ENCODE data around the gene MAP7. TPM values are rescaled to one million over a fixed set of nuclear protein-coding genes. Genes with fewer than 3 reads are reported as not detected.

Gene MAP7
- total RNA-seq, 1 donor from 2014 or later, result 1.3 TPM

- Mint-ChIP-seq H3K27me3 (ENCODE audit: low read depth) (peaks cover 17% of the 10 kb centered on the region), H3K27ac (ENCODE audit: unreplicated experiment) (no peak overlapping the region), H3K36me3 (ENCODE audit: low read depth) (no peaks in the 10 kb centered on the region), H3K4me1 (no peaks in the 10 kb centered on the region), H3K4me3 (no peak overlapping the region), H3K9me3 (peaks cover 3% of the 10 kb centered on the region)
- no peak for TF ChIP-seq CTCF (conservative IDR thresholded peaks at IDR 0.05)
- DNase-seq (ENCODE audit: low read depth, low spot score), result no peak
These were observed 72.7 kb downstream of the MAP7 start for GRCh38 chr6:136477548-136477947.

GRCh38 chr6:136475686-136476085, 74.5 kb downstream of the MAP7 start:
- TF ChIP-seq CTCF (conservative IDR thresholded peaks at IDR 0.05), result no peak
- no peak overlapping the region for H3K4me3 Mint-ChIP-seq
- no peaks in the 10 kb centered on the region for H3K4me1 Mint-ChIP-seq
- peaks cover 13% of the 10 kb centered on the region for H3K27me3 Mint-ChIP-seq (ENCODE audit: low read depth)
- H3K27ac Mint-ChIP-seq (ENCODE audit: unreplicated experiment), result no peak overlapping the region
- H3K36me3 Mint-ChIP-seq (ENCODE audit: low read depth), result no peaks in the 10 kb centered on the region
- DNase-seq (ENCODE audit: low read depth, low spot score), result no peak
- H3K9me3 Mint-ChIP-seq, result no peaks in the 10 kb centered on the region

- no peak overlapping the region for H3K4me3 Mint-ChIP-seq
- no peak for DNase-seq (ENCODE audit: low read depth, low spot score)
- TF ChIP-seq CTCF (conservative IDR thresholded peaks at IDR 0.05), result no peak
- peaks cover 11% of the 10 kb centered on the region for H3K27me3 Mint-ChIP-seq (ENCODE audit: low read depth)
- peaks cover 12% of the 10 kb centered on the region for H3K4me1 Mint-ChIP-seq
- no peaks in the 10 kb centered on the region for H3K36me3 Mint-ChIP-seq (ENCODE audit: low read depth)
- no peak overlapping the region for H3K27ac Mint-ChIP-seq (ENCODE audit: unreplicated experiment)
- no peaks in the 10 kb centered on the region for H3K9me3 Mint-ChIP-seq
These were observed 76.0 kb downstream of the MAP7 start for GRCh38 chr6:136474241-136474640.

- Mint-ChIP-seq H3K9me3 (no peaks in the 10 kb centered on the region), H3K36me3 (ENCODE audit: low read depth) (no peaks in the 10 kb centered on the region), H3K4me3 (no peak overlapping the region), H3K4me1 (peaks cover 19% of the 10 kb centered on the region), H3K27ac (ENCODE audit: unreplicated experiment) (no peak overlapping the region), H3K27me3 (ENCODE audit: low read depth) (peaks cover 7% of the 10 kb centered on the region)
- no peak for TF ChIP-seq CTCF (conservative IDR thresholded peaks at IDR 0.05)
- no peak for DNase-seq (ENCODE audit: low read depth, low spot score)
These were observed 78.3 kb downstream of the MAP7 start for GRCh38 chr6:136471922-136472321.

- TF ChIP-seq CTCF (conservative IDR thresholded peaks at IDR 0.05), result no peak
- DNase-seq (ENCODE audit: low read depth, low spot score), result no peak
- Mint-ChIP-seq H3K27ac (ENCODE audit: unreplicated experiment) (no peak overlapping the region), H3K27me3 (ENCODE audit: low read depth) (peaks cover 7% of the 10 kb centered on the region), H3K4me1 (peaks cover 25% of the 10 kb centered on the region), H3K36me3 (ENCODE audit: low read depth) (no peaks in the 10 kb centered on the region), H3K9me3 (no peaks in the 10 kb centered on the region), H3K4me3 (no peak overlapping the region)
These were observed 78.8 kb downstream of the MAP7 start for GRCh38 chr6:136471372-136471771.

- no peak for TF ChIP-seq CTCF (conservative IDR thresholded peaks at IDR 0.05)
- no peak for DNase-seq (ENCODE audit: low read depth, low spot score)
- Mint-ChIP-seq H3K4me1 (peaks cover 28% of the 10 kb centered on the region), H3K9me3 (no peaks in the 10 kb centered on the region), H3K27me3 (ENCODE audit: low read depth) (peaks cover 9% of the 10 kb centered on the region), H3K4me3 (no peak overlapping the region), H3K27ac (ENCODE audit: unreplicated experiment) (no peak overlapping the region), H3K36me3 (ENCODE audit: low read depth) (no peaks in the 10 kb centered on the region)
These were observed 80.2 kb downstream of the MAP7 start for GRCh38 chr6:136470044-136470443.
